ENCODE results near the gene CYB5B. TPM values are rescaled to one million over a fixed set of nuclear protein-coding genes. Genes with fewer than 3 reads are reported as not detected.

Gene CYB5B
- total and polyA plus RNA-seq, 2 donors (not counting 3 experiments of a cell fraction or from before 2014, with no cell fraction given), result 175 to 176 TPM

- Histone ChIP-seq H4K20me1 (replicated peaks; ENCODE audit: control insufficient read depth, extremely low read depth, insufficient read depth, low read length) (no peaks in the 10 kb centered on the region), H3K9me1 (replicated peaks; ENCODE audit: control insufficient read depth, extremely low read depth, insufficient read depth, low read length) (no peaks in the 10 kb centered on the region), H3K27me3 (ENCODE audit: control insufficient read depth in 2 of 2, insufficient read depth in 2 of 2, low read length in 2 of 2) (no peaks in the 10 kb centered on the region), H3K4me3 (replicated peaks in 1 of 3; ENCODE audit: insufficient read depth in 1 of 3, low read depth in 1 of 3, low read length in 3 of 3) (no peak overlapping the region), H3K79me2 (ENCODE audit: control insufficient read depth, insufficient read depth, low read length) (no peaks in the 10 kb centered on the region), H3K4me1 (ENCODE audit: control insufficient read depth, extremely low read depth, insufficient read depth, low read length) (peaks cover 13% of the 10 kb centered on the region), H3K27ac (ENCODE audit: insufficient read depth, low read depth, low read length) (no peak overlapping the region), H3K4me2 (ENCODE audit: insufficient read depth, low read length) (no peak overlapping the region), H3K9ac (replicated peaks; ENCODE audit: extremely low read depth, insufficient read depth, low read length) (no peak overlapping the region), H3K36me3 (ENCODE audit: control insufficient read depth in 2 of 2, extremely low read depth in 1 of 2, insufficient read depth in 2 of 2, low read length in 2 of 2) (no peaks in the 10 kb centered on the region), H2AFZ (ENCODE audit: low read depth, low read length) (no peak overlapping the region), H3K9me3 (replicated peaks; ENCODE audit: control insufficient read depth, insufficient read depth, low read length) (no peaks in the 10 kb centered on the region)
- POLR2A ChIA-PET, result no interaction called here
- FAIRE-seq, result no peak
- dilution Hi-C loops (cut with MboI; ENCODE audit: extremely low pct_ligation_motif_present, low sequenced_read_pairs), result no loop called here
- CTCF ChIA-PET, result interaction anchor here (0.8 kb wide), 1 partner anchor 66 kb away, joined by 3 read pairs; no protein-coding TSS in a partner anchor
- no peak for DNase-seq (ENCODE audit: low read depth, low spot score)
- intact Hi-C loops (cut with micrococcal nuclease), result no loop called here
- no peak for TF ChIP-seq GATA2 (IDR thresholded peaks at IDR 0.05; ENCODE audit: insufficient read depth, insufficient read length, low read depth, low read length)
- TF ChIP-seq JUN (IDR thresholded peaks at IDR 0.05; ENCODE audit: borderline replicate concordance, insufficient read depth, insufficient read length, low read depth), result no peak
- TF ChIP-seq EZH2 (IDR thresholded peaks at IDR 0.05; ENCODE audit: borderline replicate concordance, low read depth, low read length, severe bottlenecking), result no peak
- TF ChIP-seq POLR2A (IDR thresholded peaks at IDR 0.05; ENCODE audit: low read depth, low read length), result no peak
- no peak for TF ChIP-seq POLR2AphosphoS5 (IDR thresholded peaks at IDR 0.05; ENCODE audit: insufficient read depth, low read depth, low read length)
- no peak for TF ChIP-seq MYC (IDR thresholded peaks at IDR 0.05; ENCODE audit: low read depth, low read length)
- TF ChIP-seq CTCF (IDR thresholded peaks at IDR 0.05; ENCODE audit: extremely low read depth in 1 of 2, insufficient read depth in 1 of 2, low read depth in 1 of 2, low read length in 2 of 2), result no peak
- TF ChIP-seq FOS (IDR thresholded peaks at IDR 0.05; ENCODE audit: borderline replicate concordance, insufficient read depth, low read length), result no peak
- TF ChIP-seq, protein P1, sequence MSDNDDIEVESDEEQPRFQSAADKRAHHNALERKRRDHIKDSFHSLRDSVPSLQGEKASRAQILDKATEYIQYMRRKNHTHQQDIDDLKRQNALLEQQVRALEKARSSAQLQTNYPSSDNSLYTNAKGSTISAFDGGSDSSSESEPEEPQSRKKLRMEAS (IDR thresholded peaks at IDR 0.05; ENCODE audit: insufficient read depth, insufficient read length), result no peak
- BruUV-seq (replicated peaks), result no TSS peak
These were observed 62.3 kb downstream of the CYB5B start for GRCh38 chr16:69486724-69487123.

All from endothelial cell of umbilical vein (primary cell).